HCT116 (cell line): Measurements from ENCODE around the gene ERP29. TPM values are rescaled to one million over a fixed set of nuclear protein-coding genes. Genes with fewer than 3 reads are reported as not detected.

ENCODE experiments used
- ATAC-seq: fragments of 200-7000 bp; cut with Tn5 transposase; 2 replicates; pipeline ENCODE4 v1.9.1; 2020; ENCODE audit warnings: mild to moderate bottlenecking, moderate library complexity
- BruUV-seq: library from RNA; stranded (reverse); fragments of 400-500 nt; replicated peaks from 2 replicates; lab custom pipeline; 2021; lab: Mats Ljungman, UMichigan
- CTCF ChIA-PET: fragments of 300-600 bp; sonication (Branson Sonifier 250); formaldehyde crosslinking; loops from one replicate; lab custom pipeline; 2021; ENCODE audit warnings: antibody characterized with exemption; lab: Charles Lee
- POLR2A ChIA-PET: fragments of 300-600, 350-600 bp; sonication (Branson Sonifier 250); formaldehyde crosslinking; loops from one replicate; lab custom pipeline; 2021; ENCODE audit warnings: antibody characterized with exemption; lab: Charles Lee
- RAD21 ChIA-PET, 2 experiments: fragments of 300-600 bp; sonication (Branson Sonifier 250); formaldehyde crosslinking; loops; one replicate each; lab custom pipeline; 2023; ENCODE audit warnings: low total read pairs in 2 of 2; ENCODE audit not compliant: uncharacterized antibody in 2 of 2, unreplicated experiment in 2 of 2, low non-redundant PET in 1 of 2; lab: Charles Lee
- DNase-seq: peaks from one replicate; pipeline ENCODE4 v3.0.0-alpha.2; 2010; ENCODE audit warnings: low read depth, low spot score
- H2AFZ ChIP-seq: fragments of 200-600 bp; shearing (Covaris generic), sonication (generic); 2 replicates; pipeline ENCODE4 v1.6.1; 2017; ENCODE audit warnings: low read depth, mixed run types, mixed read lengths, antibody characterized with exemption, low read length; ENCODE audit not compliant: poor library complexity, severe bottlenecking
- H3K27ac ChIP-seq: 2 replicates; pipeline ENCODE4 v1.5.1; 2012; ENCODE audit warnings: low read depth, low read length
- H3K27me3 ChIP-seq: fragments of 200-600 bp; sonication (generic); 2 replicates; pipeline ENCODE4 v1.6.1; 2016; ENCODE audit warnings: mixed run types, low read length, mixed read lengths; ENCODE audit not compliant: insufficient read depth
- H3K36me3 ChIP-seq, 2 experiments: fragments of 200-500 bp in 1 of 2; fragments of 200-600 bp in 1 of 2; sonication (Bioruptor generic) in 1 of 2; sonication (generic) in 1 of 2; 2 replicates each; pipeline versions ENCODE4 v1.5.1 to v1.6.1; 2014 to 2016; ENCODE audit warnings: low read length in 2 of 2, inconsistent platforms in 1 of 2, mixed read lengths in 1 of 2, mixed run types in 1 of 2; ENCODE audit not compliant: insufficient read depth in 2 of 2, control insufficient read depth in 1 of 2
- H3K4me1 ChIP-seq, 2 experiments: fragments of 200-600 bp in 1 of 2; sonication (generic) in 1 of 2; 2 replicates each; pipeline versions ENCODE4 v1.5.1 to v1.6.1; 2012 to 2017; ENCODE audit warnings: low read length in 2 of 2, inconsistent platforms in 1 of 2, mild to moderate bottlenecking in 1 of 2, mixed read lengths in 1 of 2, mixed run types in 1 of 2, moderate library complexity in 1 of 2; ENCODE audit not compliant: insufficient read depth in 2 of 2, control insufficient read depth in 1 of 2
- H3K4me2 ChIP-seq: fragments of 200-600 bp; sonication (generic); 2 replicates; pipeline ENCODE4 v1.6.1; 2017; ENCODE audit warnings: mixed run types, low read length, mixed read lengths
- H3K4me3 ChIP-seq, 2 experiments: fragments of 200-600 bp in 1 of 2; sonication (generic) in 1 of 2; replicated peaks in 1 of 2; 2 replicates each; pipeline ENCODE4 v1.5.1; 2011 to 2016; ENCODE audit warnings: low read length in 2 of 2, control low read depth in 1 of 2, low read depth in 1 of 2, mild to moderate bottlenecking in 1 of 2, mixed read lengths in 1 of 2, mixed run types in 1 of 2
- H3K79me2 ChIP-seq: fragments of 200-600 bp; sonication (generic); 2 replicates; pipeline ENCODE4 v1.6.1; 2017; ENCODE audit warnings: mild to moderate bottlenecking, mixed run types, low read length, moderate library complexity, mixed read lengths; ENCODE audit not compliant: insufficient read depth
- H3K9ac ChIP-seq: fragments of 200-600 bp; sonication (generic); 2 replicates; pipeline ENCODE4 v1.6.1; 2016; ENCODE audit warnings: low read length, mixed read lengths
- H3K9me2 ChIP-seq: fragments of 200-600 bp; sonication (generic), shearing (Covaris generic); 2 replicates; pipeline ENCODE4 v1.6.1; 2017; ENCODE audit warnings: mixed run types, mild to moderate bottlenecking, moderate library complexity; ENCODE audit not compliant: insufficient read depth
- H3K9me3 ChIP-seq, 2 experiments: fragments of 200-500 bp in 1 of 2; fragments of 200-600 bp in 1 of 2; sonication (Bioruptor generic) in 1 of 2; sonication (generic) in 1 of 2; 2 replicates each; pipeline ENCODE4 v1.6.1; 2014 to 2017; ENCODE audit warnings: low read length in 2 of 2, mixed read lengths in 2 of 2, inconsistent platforms in 1 of 2, low read depth in 1 of 2, mild to moderate bottlenecking in 1 of 2, mixed run types in 1 of 2, moderate library complexity in 1 of 2; ENCODE audit not compliant: control insufficient read depth in 1 of 2, insufficient read depth in 1 of 2
- H4K20me1 ChIP-seq: fragments of 200-600 bp; sonication (generic), shearing (Covaris generic); 2 replicates; pipeline ENCODE4 v1.6.1; 2017; ENCODE audit warnings: mixed run types, mild to moderate bottlenecking, moderate library complexity; ENCODE audit not compliant: insufficient read depth
- CBX3 ChIP-seq: IDR thresholded peaks from 2 replicates; pipeline ENCODE4 v1.6.1; 2012; ENCODE audit warnings: low read depth
- CEBPB ChIP-seq: IDR thresholded peaks from 2 replicates; pipeline ENCODE4 v1.6.1; 2012; ENCODE audit warnings: low read depth
- EGR1 ChIP-seq: IDR thresholded peaks from 2 replicates; pipeline ENCODE4 v1.6.1; 2012; ENCODE audit warnings: low read depth
- ELF1 ChIP-seq: IDR thresholded peaks from 2 replicates; pipeline ENCODE4 v1.6.1; 2012; ENCODE audit warnings: low read depth, borderline replicate concordance
- EZH2 ChIP-seq: fragments of 200-600 bp; sonication (generic); IDR thresholded peaks from 2 replicates; pipeline ENCODE4 v1.6.1; 2017; ENCODE audit warnings: antibody characterized with exemption, mixed run types
- JUND ChIP-seq: IDR thresholded peaks from 2 replicates; pipeline ENCODE4 v1.6.1; 2012
- POLR2A ChIP-seq: IDR thresholded peaks from 2 replicates; pipeline ENCODE4 v1.7.0; 2011; ENCODE audit warnings: borderline replicate concordance; ENCODE audit not compliant: insufficient read depth, insufficient read length; ENCODE audit errors: extremely low read depth
- RAD21 ChIP-seq: IDR thresholded peaks from 2 replicates; pipeline ENCODE4 v1.6.1; 2012; ENCODE audit warnings: low read depth, mild to moderate bottlenecking
- SIN3A ChIP-seq: IDR thresholded peaks from 2 replicates; pipeline ENCODE4 v1.6.1; 2012; ENCODE audit warnings: low read depth
- SP1 ChIP-seq: IDR thresholded peaks from 2 replicates; pipeline ENCODE4 v1.6.1; 2012; ENCODE audit warnings: low read depth
- SRF ChIP-seq: IDR thresholded peaks from 2 replicates; pipeline ENCODE4 v1.6.1; 2012; ENCODE audit warnings: low read depth
- TCF7L2 ChIP-seq: IDR thresholded peaks from 2 replicates; pipeline ENCODE4 v1.7.0; 2011; ENCODE audit warnings: borderline replicate concordance, inconsistent platforms; ENCODE audit not compliant: insufficient read depth, insufficient read length; ENCODE audit errors: extremely low read depth
- YY1 ChIP-seq: IDR thresholded peaks from 2 replicates; pipeline ENCODE4 v1.6.1; 2011; ENCODE audit warnings: low read length, low read depth, moderate library complexity, mild to moderate bottlenecking; ENCODE audit not compliant: insufficient replicate concordance; ENCODE audit errors: extremely low read depth
- ZFX ChIP-seq: fragments of 450-650 bp; IDR thresholded peaks from 2 replicates; pipeline ENCODE4 v1.6.1; 2017
- intact Hi-C: fragments of 100-400 bp; cut with micrococcal nuclease; formaldehyde crosslinking; loops from 2 replicates; pipeline ENCODE4 v1.10.0; 2022
- total RNA-seq: library from RNA; stranded (reverse); gene quantifications from one replicate; pipeline ENCODE4 v1.2.1, GENCODE V29; 2021; ENCODE audit not compliant: unreplicated experiment
- TF ChIP-seq, protein P1 (sequence below): IDR thresholded peaks from 2 replicates; pipeline ENCODE4 v1.6.1; 2011; ENCODE audit warnings: mild to moderate bottlenecking, low read length, moderate library complexity; ENCODE audit not compliant: insufficient replicate concordance; ENCODE audit errors: extremely low read depth
- TF ChIP-seq, protein P2 (sequence below): IDR thresholded peaks from 2 replicates; pipeline ENCODE4 v1.6.1; 2012; ENCODE audit warnings: low read depth
- TF ChIP-seq, protein P3 (sequence below), 3 experiments: fragments of 200-600 bp in 1 of 3; sonication (generic) in 1 of 3; IDR thresholded peaks in 2 of 3; conservative IDR thresholded peaks in 1 of 3; 2 replicates each; pipeline ENCODE4 v1.5.1; 2012 to 2017; ENCODE audit warnings: low read depth in 2 of 3, low read length in 2 of 3, antibody characterized with exemption in 1 of 3, borderline replicate concordance in 1 of 3, control low read depth in 1 of 3, mild to moderate bottlenecking in 1 of 3, mixed read lengths in 1 of 3, mixed run types in 1 of 3, moderate library complexity in 1 of 3; ENCODE audit not compliant: insufficient read depth in 1 of 3
- TF ChIP-seq, protein P4 (sequence below): IDR thresholded peaks from 2 replicates; pipeline ENCODE4 v1.6.1; 2012
- TF ChIP-seq, protein P5 (sequence below): IDR thresholded peaks from 2 replicates; pipeline ENCODE4 v1.6.1; 2012

The ERP29 gene
- total RNA-seq, 1 experiment from 2014 or later: 130 TPM

DNA sequence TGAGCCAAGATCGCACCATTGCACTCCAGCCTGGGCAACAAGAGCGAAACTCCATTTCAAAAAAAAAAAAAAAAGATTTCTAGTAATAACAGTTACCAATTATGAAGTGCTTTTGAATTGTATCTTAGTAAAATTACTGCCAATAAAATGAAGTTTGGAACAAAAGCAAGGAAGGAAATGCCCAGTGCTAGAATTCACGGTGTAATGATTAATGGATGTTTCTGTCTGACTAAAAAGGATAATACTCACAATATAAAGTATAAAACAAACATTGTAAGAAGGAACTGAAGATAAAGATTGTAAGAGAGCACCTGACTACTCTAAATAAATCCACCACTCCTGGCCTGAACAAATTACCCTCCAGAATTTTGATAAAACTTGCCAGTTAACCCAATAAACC is 4.3 kb upstream of the ERP29 start:
- Histone ChIP-seq H2AFZ (no peak overlapping the region), H3K4me2 (no peak overlapping the region), H3K36me3 (no peaks in the 10 kb centered on the region), H3K4me3 (no peak overlapping the region), H3K9ac (no peak overlapping the region), H3K27ac (no peak overlapping the region), H3K9me2 (no peaks in the 10 kb centered on the region), H3K27me3 (no peaks in the 10 kb centered on the region), H3K4me1 (peaks cover 20 to 27% of the 10 kb centered on the region in 2 experiments), H4K20me1 (no peaks in the 10 kb centered on the region), H3K9me3 (no peaks in the 10 kb centered on the region), H3K79me2 (peaks cover 21% of the 10 kb centered on the region)
- intact Hi-C loops: no loop called here
- RAD21 ChIA-PET: no interaction called here
- no peak for TF ChIP-seq POLR2A
- TF ChIP-seq ZFX: no peak
- no peak for TF ChIP-seq TCF7L2
- no peak for TF ChIP-seq CEBPB
- TF ChIP-seq EGR1: no peak
- TF ChIP-seq, protein P1, sequence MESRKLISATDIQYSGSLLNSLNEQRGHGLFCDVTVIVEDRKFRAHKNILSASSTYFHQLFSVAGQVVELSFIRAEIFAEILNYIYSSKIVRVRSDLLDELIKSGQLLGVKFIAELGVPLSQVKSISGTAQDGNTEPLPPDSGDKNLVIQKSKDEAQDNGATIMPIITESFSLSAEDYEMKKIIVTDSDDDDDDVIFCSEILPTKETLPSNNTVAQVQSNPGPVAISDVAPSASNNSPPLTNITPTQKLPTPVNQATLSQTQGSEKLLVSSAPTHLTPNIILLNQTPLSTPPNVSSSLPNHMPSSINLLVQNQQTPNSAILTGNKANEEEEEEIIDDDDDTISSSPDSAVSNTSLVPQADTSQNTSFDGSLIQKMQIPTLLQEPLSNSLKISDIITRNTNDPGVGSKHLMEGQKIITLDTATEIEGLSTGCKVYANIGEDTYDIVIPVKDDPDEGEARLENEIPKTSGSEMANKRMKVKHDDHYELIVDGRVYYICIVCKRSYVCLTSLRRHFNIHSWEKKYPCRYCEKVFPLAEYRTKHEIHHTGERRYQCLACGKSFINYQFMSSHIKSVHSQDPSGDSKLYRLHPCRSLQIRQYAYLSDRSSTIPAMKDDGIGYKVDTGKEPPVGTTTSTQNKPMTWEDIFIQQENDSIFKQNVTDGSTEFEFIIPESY: no peak
- no peak for TF ChIP-seq JUND
- TF ChIP-seq EZH2: no peak
- TF ChIP-seq SRF: no peak
- TF ChIP-seq, protein P2, sequence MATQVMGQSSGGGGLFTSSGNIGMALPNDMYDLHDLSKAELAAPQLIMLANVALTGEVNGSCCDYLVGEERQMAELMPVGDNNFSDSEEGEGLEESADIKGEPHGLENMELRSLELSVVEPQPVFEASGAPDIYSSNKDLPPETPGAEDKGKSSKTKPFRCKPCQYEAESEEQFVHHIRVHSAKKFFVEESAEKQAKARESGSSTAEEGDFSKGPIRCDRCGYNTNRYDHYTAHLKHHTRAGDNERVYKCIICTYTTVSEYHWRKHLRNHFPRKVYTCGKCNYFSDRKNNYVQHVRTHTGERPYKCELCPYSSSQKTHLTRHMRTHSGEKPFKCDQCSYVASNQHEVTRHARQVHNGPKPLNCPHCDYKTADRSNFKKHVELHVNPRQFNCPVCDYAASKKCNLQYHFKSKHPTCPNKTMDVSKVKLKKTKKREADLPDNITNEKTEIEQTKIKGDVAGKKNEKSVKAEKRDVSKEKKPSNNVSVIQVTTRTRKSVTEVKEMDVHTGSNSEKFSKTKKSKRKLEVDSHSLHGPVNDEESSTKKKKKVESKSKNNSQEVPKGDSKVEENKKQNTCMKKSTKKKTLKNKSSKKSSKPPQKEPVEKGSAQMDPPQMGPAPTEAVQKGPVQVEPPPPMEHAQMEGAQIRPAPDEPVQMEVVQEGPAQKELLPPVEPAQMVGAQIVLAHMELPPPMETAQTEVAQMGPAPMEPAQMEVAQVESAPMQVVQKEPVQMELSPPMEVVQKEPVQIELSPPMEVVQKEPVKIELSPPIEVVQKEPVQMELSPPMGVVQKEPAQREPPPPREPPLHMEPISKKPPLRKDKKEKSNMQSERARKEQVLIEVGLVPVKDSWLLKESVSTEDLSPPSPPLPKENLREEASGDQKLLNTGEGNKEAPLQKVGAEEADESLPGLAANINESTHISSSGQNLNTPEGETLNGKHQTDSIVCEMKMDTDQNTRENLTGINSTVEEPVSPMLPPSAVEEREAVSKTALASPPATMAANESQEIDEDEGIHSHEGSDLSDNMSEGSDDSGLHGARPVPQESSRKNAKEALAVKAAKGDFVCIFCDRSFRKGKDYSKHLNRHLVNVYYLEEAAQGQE: no peak
- TF ChIP-seq, protein P3, sequence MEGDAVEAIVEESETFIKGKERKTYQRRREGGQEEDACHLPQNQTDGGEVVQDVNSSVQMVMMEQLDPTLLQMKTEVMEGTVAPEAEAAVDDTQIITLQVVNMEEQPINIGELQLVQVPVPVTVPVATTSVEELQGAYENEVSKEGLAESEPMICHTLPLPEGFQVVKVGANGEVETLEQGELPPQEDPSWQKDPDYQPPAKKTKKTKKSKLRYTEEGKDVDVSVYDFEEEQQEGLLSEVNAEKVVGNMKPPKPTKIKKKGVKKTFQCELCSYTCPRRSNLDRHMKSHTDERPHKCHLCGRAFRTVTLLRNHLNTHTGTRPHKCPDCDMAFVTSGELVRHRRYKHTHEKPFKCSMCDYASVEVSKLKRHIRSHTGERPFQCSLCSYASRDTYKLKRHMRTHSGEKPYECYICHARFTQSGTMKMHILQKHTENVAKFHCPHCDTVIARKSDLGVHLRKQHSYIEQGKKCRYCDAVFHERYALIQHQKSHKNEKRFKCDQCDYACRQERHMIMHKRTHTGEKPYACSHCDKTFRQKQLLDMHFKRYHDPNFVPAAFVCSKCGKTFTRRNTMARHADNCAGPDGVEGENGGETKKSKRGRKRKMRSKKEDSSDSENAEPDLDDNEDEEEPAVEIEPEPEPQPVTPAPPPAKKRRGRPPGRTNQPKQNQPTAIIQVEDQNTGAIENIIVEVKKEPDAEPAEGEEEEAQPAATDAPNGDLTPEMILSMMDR (IDR thresholded peaks at IDR 0.05 in 2 of 3, conservative IDR thresholded peaks at IDR 0.05 in 1 of 3; ENCODE audit: borderline replicate concordance in 1 of 3, insufficient read depth in 1 of 3, low read depth in 2 of 3, low read length in 2 of 3): no peak
- TF ChIP-seq RAD21: no peak
- no peak for TF ChIP-seq ELF1
- no peak for TF ChIP-seq CBX3
- TF ChIP-seq SP1: no peak
- TF ChIP-seq, protein P4, sequence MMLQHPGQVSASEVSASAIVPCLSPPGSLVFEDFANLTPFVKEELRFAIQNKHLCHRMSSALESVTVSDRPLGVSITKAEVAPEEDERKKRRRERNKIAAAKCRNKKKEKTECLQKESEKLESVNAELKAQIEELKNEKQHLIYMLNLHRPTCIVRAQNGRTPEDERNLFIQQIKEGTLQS: no peak
- TF ChIP-seq, protein P5, sequence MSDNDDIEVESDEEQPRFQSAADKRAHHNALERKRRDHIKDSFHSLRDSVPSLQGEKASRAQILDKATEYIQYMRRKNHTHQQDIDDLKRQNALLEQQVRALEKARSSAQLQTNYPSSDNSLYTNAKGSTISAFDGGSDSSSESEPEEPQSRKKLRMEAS: no peak
- TF ChIP-seq YY1: no peak
- TF ChIP-seq SIN3A: no peak
- CTCF ChIA-PET: no interaction called here
- POLR2A ChIA-PET: no interaction called here
- ATAC-seq (no peak), DNase-seq (no peak)
- no TSS peak for BruUV-seq
